GM08714 (cell line): ENCODE results near the gene WDR44.
"Not testable (repeated sequence)": the region's sequence is repeated elsewhere in the genome, so short reads cannot be mapped to it uniquely, and the experiment has no call there.

Experiments
- H3K4me3 ChIP-seq: fragments of 200-500 bp; sonication (Bioruptor generic); 2 replicates; pipeline ENCODE4 v1.5.1; 2014; ENCODE audit warnings: mild to moderate bottlenecking, low read length, inconsistent platforms
- ZNF274 ChIP-seq: IDR thresholded peaks from 2 replicates; pipeline ENCODE4 v1.6.1; 2012; ENCODE audit warnings: mild to moderate bottlenecking, low read depth, low read length

WDR44 gene

GRCh38 chrX:118392716-118393115, 46.8 kb downstream of the WDR44 start:
- no peak overlapping the region for H3K4me3 ChIP-seq
- no peak for TF ChIP-seq ZNF274

- no peak overlapping the region for H3K4me3 ChIP-seq
- TF ChIP-seq ZNF274, result no peak
These were observed 50.2 kb downstream of the WDR44 start for GRCh38 chrX:118396113-118396512.

GRCh38 chrX:118418811-118419251, 72.9 kb downstream of the WDR44 start:
- no peak for TF ChIP-seq ZNF274
- no peak overlapping the region for H3K4me3 ChIP-seq

GRCh38 chrX:118420462-118420861, 74.6 kb downstream of the WDR44 start:
- H3K4me3 ChIP-seq, result no peak overlapping the region
- no peak for TF ChIP-seq ZNF274

GRCh38 chrX:118423558-118423957, 77.7 kb downstream of the WDR44 start:
- no peak for TF ChIP-seq ZNF274
- no peak overlapping the region for H3K4me3 ChIP-seq

GRCh38 chrX:118432799-118433198, 86.9 kb downstream of the WDR44 start:
- no peak overlapping the region for H3K4me3 ChIP-seq

GRCh38 chrX:118437283-118437682, 91.4 kb downstream of the WDR44 start:
- no peak overlapping the region for H3K4me3 ChIP-seq
- TF ChIP-seq ZNF274, result no peak

More at GRCh38 chrX:118432799-118433198, 86.9 kb downstream of the WDR44 start:
- no peak for TF ChIP-seq ZNF274

- no peak for TF ChIP-seq ZNF274
- H3K4me3 ChIP-seq, result no peak overlapping the region
These were observed 102.4 kb downstream of the WDR44 start for GRCh38 chrX:118448273-118448783.

- TF ChIP-seq ZNF274, result no peak
- no peak overlapping the region for H3K4me3 ChIP-seq
These were observed 109.1 kb downstream of the WDR44 start for GRCh38 chrX:118455013-118455412.

GRCh38 chrX:118459494-118459893, 113.6 kb downstream of the WDR44 start:
- no peak for TF ChIP-seq ZNF274
- H3K4me3 ChIP-seq, result no peak overlapping the region

- H3K4me3 ChIP-seq, result no peak overlapping the region
- no peak for TF ChIP-seq ZNF274
These were observed 118.6 kb downstream of the WDR44 start for GRCh38 chrX:118464501-118464900.

GRCh38 chrX:118468122-118468521, 122.2 kb downstream of the WDR44 start:
- TF ChIP-seq ZNF274, result no peak
- no peak overlapping the region for H3K4me3 ChIP-seq

- not testable (repeated sequence) for H3K4me3 ChIP-seq
These were observed 124.9 kb downstream of the WDR44 start for GRCh38 chrX:118470721-118471347.

GRCh38 chrX:118474586-118474985, 128.7 kb downstream of the WDR44 start:
- TF ChIP-seq ZNF274, result no peak
- no peak overlapping the region for H3K4me3 ChIP-seq

GRCh38 chrX:118475903-118476302, 130.0 kb downstream of the WDR44 start:
- H3K4me3 ChIP-seq, result no peak overlapping the region
- TF ChIP-seq ZNF274, result no peak

GRCh38 chrX:118480172-118480571, 134.3 kb downstream of the WDR44 start:
- no peak overlapping the region for H3K4me3 ChIP-seq
- no peak for TF ChIP-seq ZNF274

GRCh38 chrX:118482384-118482783, 136.5 kb downstream of the WDR44 start:
- not testable (repeated sequence) for H3K4me3 ChIP-seq
